Bladder microvascular endothelial cell (primary cell): Measurements from ENCODE around the gene FAM118A. TPM values are rescaled to one million over a fixed set of nuclear protein-coding genes. Genes with fewer than 3 reads are reported as not detected.

Experiments
- total RNA-seq: library from RNA; depleted of rRNA; stranded (reverse); fragments of >200 nt; gene quantifications from 2 replicates; pipeline ENCODE4 v1.2.3, GENCODE V29; 2014

The FAM118A gene
- total RNA-seq: 10.4 and 23.7 TPM in 2 replicates

DNA sequence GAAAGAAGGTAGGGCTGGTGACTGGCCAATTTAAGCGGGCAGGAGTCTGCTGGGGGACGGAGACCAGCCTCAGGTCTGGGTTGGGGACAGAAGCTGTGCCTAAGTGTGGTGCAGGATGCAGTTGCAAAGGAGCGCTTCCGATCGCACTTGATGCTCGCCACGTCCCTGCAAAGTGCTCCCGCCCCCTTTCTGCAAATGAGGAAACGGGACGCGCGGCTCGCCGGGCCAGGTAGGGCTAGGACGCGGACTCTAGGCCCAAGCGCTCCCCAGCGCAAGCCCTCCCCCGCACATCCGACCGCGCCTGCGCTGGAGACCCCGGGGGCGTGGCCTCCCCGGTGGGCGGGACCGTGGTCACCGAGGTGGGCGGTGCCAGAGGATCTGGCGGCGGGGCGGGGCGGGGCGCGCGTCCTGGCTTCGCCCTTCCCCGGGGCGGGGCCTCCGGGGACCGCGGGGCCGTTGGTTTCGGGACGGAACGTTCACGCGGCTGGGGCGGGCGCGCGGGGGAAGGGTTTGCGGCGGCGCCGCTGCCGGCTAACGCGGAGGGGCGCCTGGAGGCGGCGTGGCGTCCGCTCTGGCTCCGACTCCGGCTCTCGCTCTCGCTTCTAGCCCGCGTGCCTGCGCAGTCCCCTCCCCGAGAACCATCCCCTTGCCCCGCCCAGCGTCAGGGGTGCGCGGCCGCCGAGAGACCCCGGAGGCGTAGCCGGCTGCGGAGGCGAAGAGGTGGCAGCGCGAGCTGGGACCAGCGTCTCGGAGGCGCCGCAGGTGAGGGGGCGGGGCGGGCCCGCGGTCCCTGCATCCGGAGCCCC lies at the start of gene FAM118A:
Gene FAM118A, plus strand, starts transcription at position 513 of the 806 bp plus-strand sequence. CDS start 12,446 bp downstream, outside the sequence.

DNA sequence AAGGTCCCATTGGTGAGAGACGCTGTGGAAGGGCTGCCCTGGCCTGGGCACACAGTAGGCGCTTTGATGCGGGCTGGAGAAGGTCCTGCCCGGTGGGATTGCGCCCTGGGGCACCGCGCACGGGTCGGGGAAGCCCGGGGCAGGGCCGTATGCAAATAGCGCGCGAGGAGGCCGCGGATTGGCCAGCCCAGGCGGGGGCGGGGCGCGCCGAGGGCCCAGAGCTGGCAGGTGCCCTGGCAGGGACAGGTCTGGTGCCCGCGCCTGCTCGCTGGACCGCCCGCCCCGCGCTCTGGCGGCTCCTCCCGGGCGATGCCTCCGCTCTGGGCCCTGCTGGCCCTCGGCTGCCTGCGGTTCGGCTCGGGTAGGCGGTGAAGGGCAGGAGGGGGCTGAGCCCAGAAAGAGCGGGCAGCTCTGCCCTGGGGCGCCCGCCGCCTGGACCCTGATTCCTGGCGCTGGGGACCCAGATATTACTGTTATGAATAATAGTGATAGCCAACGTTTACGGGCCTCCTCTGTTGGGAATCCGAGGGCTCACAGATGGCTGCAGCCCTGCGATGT lies 24.9 kb upstream of the FAM118A start, which contains the start of gene UPK3A:
Gene UPK3A, plus strand, starts transcription at position 245 of the 558 bp plus-strand sequence. Its CDS starts 65 bp downstream, at position 310.

Other genes starting within 250 kb of the FAM118A start
- 44.0 and 60.1 TPM in 2 replicates for gene NUP50, start 146.0 kb upstream of the FAM118A start, total RNA-seq
- gene KIAA0930, start 69.0 kb upstream of the FAM118A start, total RNA-seq: 48.2 and 58.3 TPM in 2 replicates
- not detected in 2 replicates for gene UPK3A, start 25.0 kb upstream of the FAM118A start, total RNA-seq
- under 0.01 TPM in 1 of 2 replicates, not detected in the other for gene SMC1B, start 103.7 kb downstream of the FAM118A start, total RNA-seq
- 0.44 and 0.65 TPM in 2 replicates for gene RIBC2, start 103.8 kb downstream of the FAM118A start, total RNA-seq
- 0.16 and 1.1 TPM in 2 replicates for gene FBLN1, start 192.9 kb downstream of the FAM118A start, total RNA-seq